ENCODE results near the gene KLF12.

Gene KLF12

GRCh38 chr13:74134777-74135325 is 647 bp upstream of the KLF12 start:
- peak; percentile 43 to 69 for DNase-seq

GRCh38 chr13:74133657-74134201 is 475 bp downstream of the KLF12 start:
- DNase-seq = peak; percentile 94

GRCh38 chr13:74132776-74133656 is 1.2 kb downstream of the KLF12 start:
- peak; percentile 46 to 64 for DNase-seq

GRCh38 chr13:74132152-74132775 is 1.9 kb downstream of the KLF12 start:
- DNase-seq = peak; percentile 69 to 88

GRCh38 chr13:74131227-74131626 is 3.0 kb downstream of the KLF12 start:
- no peak for DNase-seq

GRCh38 chr13:74129500-74130191 is 4.6 kb downstream of the KLF12 start:
- DNase-seq = peak; percentile 5 to 66

- DNase-seq = no peak
Observed at GRCh38 chr13:74128156-74128767, 5.9 kb downstream of the KLF12 start.

- DNase-seq = no peak
Observed at GRCh38 chr13:74118328-74118727, 15.9 kb downstream of the KLF12 start.

- no peak for DNase-seq
Observed at GRCh38 chr13:74117207-74117705, 16.9 kb downstream of the KLF12 start.

- DNase-seq = no peak
Observed at GRCh38 chr13:74115133-74115532, 19.1 kb downstream of the KLF12 start.

GRCh38 chr13:74114641-74115040 is 19.6 kb downstream of the KLF12 start:
- no peak for DNase-seq

- no peak for DNase-seq
Observed at GRCh38 chr13:74114202-74114601, 20.0 kb downstream of the KLF12 start.

- DNase-seq = no peak
Observed at GRCh38 chr13:74111901-74112824, 22.0 kb downstream of the KLF12 start.

GRCh38 chr13:74111399-74111798 is 22.8 kb downstream of the KLF12 start:
- DNase-seq = no peak

GRCh38 chr13:74110053-74110452 is 24.2 kb downstream of the KLF12 start:
- no peak for DNase-seq

GRCh38 chr13:74107598-74107997 is 26.6 kb downstream of the KLF12 start:
- DNase-seq = no peak

GRCh38 chr13:74105871-74106270 is 28.3 kb downstream of the KLF12 start:
- DNase-seq = no peak

- no peak for DNase-seq
Observed at GRCh38 chr13:74104661-74105275, 29.4 kb downstream of the KLF12 start.

- no peak for DNase-seq
Observed at GRCh38 chr13:74103970-74104555, 30.1 kb downstream of the KLF12 start.

GRCh38 chr13:74103196-74103595 is 31.0 kb downstream of the KLF12 start:
- no peak for DNase-seq
